Measurements from ENCODE around the gene LIMS2. TPM values are rescaled to one million over a fixed set of nuclear protein-coding genes. Genes with fewer than 3 reads are reported as not detected.

LIMS2 gene
- total and polyA plus RNA-seq, 7 donors, result 9.3 to 31.8 (median 16.4) TPM

DNA sequence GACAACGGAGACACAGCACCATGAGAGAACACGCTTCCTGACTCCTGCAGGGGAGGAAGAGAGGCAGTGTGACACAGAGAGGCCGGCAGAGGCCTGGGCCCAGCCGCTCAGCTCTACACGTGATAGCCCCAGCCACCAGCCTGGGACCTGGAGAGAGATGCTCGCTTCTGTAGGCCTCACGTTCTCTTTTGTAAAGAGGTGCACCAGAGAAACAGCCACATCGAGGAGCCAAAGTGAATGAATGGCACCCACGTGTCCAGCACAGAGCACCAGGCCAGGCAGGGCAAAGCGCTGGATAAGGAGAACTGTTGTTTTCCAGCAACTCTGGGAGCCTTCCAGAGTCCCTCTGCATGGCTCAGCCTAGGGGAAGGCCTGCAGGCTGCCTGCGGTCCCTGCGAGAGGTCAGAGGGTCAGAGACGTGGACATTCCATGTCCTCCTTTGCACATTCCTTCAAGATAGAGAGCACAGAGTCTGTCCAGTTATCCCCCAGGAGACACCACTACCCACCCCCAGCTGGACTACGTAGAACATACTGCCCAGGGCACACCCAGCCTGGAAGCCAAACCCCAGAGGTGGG is 14.2 kb downstream of the LIMS2 start:
- DNase-seq (no peak), ATAC-seq (no peak)
- H3K4me1 ChIP-seq, result peaks cover 6% of the 10 kb centered on the region
- H3K9me3 ChIP-seq, result no peaks in the 10 kb centered on the region
- intact Hi-C loops (cut with DNase I), result no loop called here
- H3K4me3 ChIP-seq, result no peak overlapping the region
- WGBS, 3 donors, result 80 to 81% (median 81%) methylated on average over 14 of the region's 14 CpGs
- peaks cover 0 to 1% (median 0%) of the 10 kb centered on the region in 3 donors for H3K27me3 ChIP-seq (ENCODE audit: insufficient read depth in 3 of 3, low read length in 2 of 3)
- no peak for TF ChIP-seq CTCF (IDR thresholded peaks at IDR 0.05)
- H3K36me3 ChIP-seq (ENCODE audit: insufficient read depth in 1 of 2, low read depth in 1 of 2), result peaks cover 0 to 4% of the 10 kb centered on the region in 2 donors
- no peak overlapping the region for H3K27ac ChIP-seq

GRCh38 chr2:127660291-127660578 is 15.1 kb downstream of the LIMS2 start:
- no peaks in the 10 kb centered on the region for H3K9me3 ChIP-seq
- intact Hi-C loops (cut with DNase I), result no loop called here
- 90 to 94% (median 92%) methylated on average over 10 of the region's 10 CpGs for WGBS, 3 donors
- H3K27me3 ChIP-seq (ENCODE audit: insufficient read depth in 3 of 3, low read length in 2 of 3), result no peaks in the 10 kb centered on the region
- TF ChIP-seq CTCF (IDR thresholded peaks at IDR 0.05), result no peak
- no peak overlapping the region for H3K27ac ChIP-seq
- peaks cover 6% of the 10 kb centered on the region for H3K4me1 ChIP-seq
- peaks cover 0 to 4% of the 10 kb centered on the region in 2 donors for H3K36me3 ChIP-seq (ENCODE audit: insufficient read depth in 1 of 2, low read depth in 1 of 2)
- peak in 1 of 2 donors; percentile 6 for DNase-seq
- no peak overlapping the region for H3K4me3 ChIP-seq
- ATAC-seq, result no peak

DNA sequence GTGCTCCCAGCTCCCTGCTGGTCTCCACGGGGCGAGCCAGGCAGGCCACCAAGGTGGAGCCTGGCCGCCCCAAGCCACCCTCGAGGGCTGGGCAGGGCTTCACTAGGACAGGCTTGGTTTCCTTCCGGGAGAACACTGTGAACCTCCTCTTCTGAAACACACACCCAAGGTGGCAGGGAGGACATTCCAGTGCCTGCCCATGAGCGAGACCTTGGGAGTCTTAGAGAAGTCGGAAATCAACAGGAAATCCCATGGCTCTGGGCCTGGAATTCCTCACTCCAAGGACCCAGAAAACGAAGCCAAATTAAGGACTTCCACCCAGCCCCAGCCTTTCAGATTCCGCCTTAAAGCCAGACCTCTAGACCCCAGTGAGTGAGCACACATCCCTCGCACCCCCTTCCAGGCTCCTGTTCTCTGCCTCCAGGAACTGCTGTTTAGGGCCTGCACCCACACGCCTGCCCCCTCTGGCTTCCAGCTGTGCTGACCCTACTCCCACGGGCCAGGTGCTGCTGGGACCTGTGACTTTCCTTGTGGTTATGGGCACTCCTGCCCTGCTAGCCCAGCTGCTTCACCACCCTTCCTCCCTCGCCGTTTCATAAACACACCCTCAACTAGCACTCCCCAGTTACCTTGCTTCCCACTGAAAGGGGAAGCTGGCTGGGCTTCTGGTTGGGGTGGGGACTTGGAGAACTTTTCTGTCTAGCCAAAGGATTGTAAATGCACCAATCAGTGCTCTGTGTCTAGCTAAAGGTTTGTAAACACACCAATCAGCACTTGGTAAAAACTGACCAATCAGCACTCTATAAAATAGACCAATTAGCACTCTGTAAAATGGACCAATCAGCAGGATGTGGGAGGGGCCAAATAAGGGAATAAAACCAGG is 15.7 kb downstream of the LIMS2 start:
- peak; percentile 26 to 61 for DNase-seq
- Histone ChIP-seq H3K36me3 (ENCODE audit: insufficient read depth in 1 of 2, low read depth in 1 of 2) (peaks cover 0 to 4% of the 10 kb centered on the region in 2 donors), H3K4me3 (no peak overlapping the region), H3K27ac (peak overlapping the region; percentile 32), H3K9me3 (no peaks in the 10 kb centered on the region), H3K27me3 (ENCODE audit: insufficient read depth in 3 of 3, low read length in 2 of 3) (no peaks in the 10 kb centered on the region), H3K4me1 (peaks cover 6% of the 10 kb centered on the region)
- intact Hi-C loops (cut with DNase I), result loop anchor here (10.0 kb wide), 2 partner anchors 125 to 135 kb away; partner anchors contain the start of genes IWS1 (in 1 of the 2) and MYO7B (in 1 of the 2)
- peak; percentile 11 to 47 (median 28) for ATAC-seq
- WGBS, 3 donors, result 65 to 76% (median 74%) methylated on average over 14 of the region's 14 CpGs
- TF ChIP-seq CTCF (IDR thresholded peaks at IDR 0.05), result no peak

DNA sequence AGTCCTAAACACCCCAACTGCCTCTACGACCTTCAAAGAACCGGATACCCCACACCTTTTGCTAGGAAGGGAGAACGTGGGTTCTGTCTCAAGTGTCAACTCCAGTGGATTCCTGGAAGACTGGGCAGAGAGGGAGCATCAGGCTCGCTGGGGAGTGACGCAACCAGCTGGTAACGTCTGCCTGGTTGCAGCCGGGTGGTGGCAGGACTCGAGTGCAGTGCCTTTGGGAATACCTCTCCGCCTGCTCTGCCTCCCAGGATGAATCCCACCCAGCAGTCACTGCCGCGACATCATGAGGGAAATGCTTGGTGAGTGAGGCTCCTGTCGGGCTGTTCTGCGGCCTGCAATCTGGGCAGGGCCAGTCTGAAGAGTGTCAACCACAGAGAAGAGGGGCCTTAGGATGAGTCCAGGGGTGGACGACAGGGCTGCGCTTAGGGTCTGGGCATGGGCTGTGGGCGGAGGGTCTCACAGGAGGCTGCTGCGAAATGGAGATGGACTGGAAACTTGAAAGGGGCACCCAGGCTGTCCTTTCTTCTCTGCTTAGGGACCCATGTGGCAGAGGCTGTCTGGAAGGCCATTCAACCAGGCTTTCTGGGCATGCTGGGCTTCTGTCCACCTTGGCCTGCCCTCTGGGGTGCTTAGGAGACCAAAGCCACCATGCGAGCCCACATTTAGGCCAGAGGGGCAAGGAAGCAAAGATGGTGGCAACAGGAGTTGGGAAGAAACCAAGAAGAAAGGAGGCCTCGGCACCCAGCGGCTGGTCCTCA is 16.5 kb downstream of the LIMS2 start:
- H3K4me3 ChIP-seq, result no peak overlapping the region
- peaks cover 6% of the 10 kb centered on the region for H3K4me1 ChIP-seq
- DNase-seq, result peak in 1 of 2 donors; percentile 14
- TF ChIP-seq CTCF (IDR thresholded peaks at IDR 0.05), result no peak
- ATAC-seq, result no peak
- H3K9me3 ChIP-seq, result no peaks in the 10 kb centered on the region
- H3K36me3 ChIP-seq (ENCODE audit: insufficient read depth in 1 of 2, low read depth in 1 of 2), result peaks cover 0 to 4% of the 10 kb centered on the region in 2 donors
- H3K27ac ChIP-seq, result peak overlapping the region; percentile 32
- WGBS, 3 donors, result 77 to 83% (median 80%) methylated on average over 20 of the region's 20 CpGs
- no peaks in the 10 kb centered on the region for H3K27me3 ChIP-seq (ENCODE audit: insufficient read depth in 3 of 3, low read length in 2 of 3)
- intact Hi-C loops (cut with DNase I), result loop anchor here (10.0 kb wide), 2 partner anchors 124 to 134 kb away; partner anchors contain the start of genes IWS1 (in 1 of the 2) and MYO7B (in 1 of the 2)
